ENCODE results near the gene DUOXA1.
"Not testable (repeated sequence)": the region's sequence is repeated elsewhere in the genome, so short reads cannot be mapped to it uniquely, and the experiment has no call there.

- TF ChIP-seq CTCF (conservative IDR thresholded peaks at IDR 0.05; ENCODE audit: low read depth, low read length); EZH2phosphoT487 (IDR thresholded peaks at IDR 0.05; ENCODE audit: borderline replicate concordance, low read length); EZH2 (IDR thresholded peaks at IDR 0.05; ENCODE audit: low read length, unreplicated experiment): not testable (repeated sequence)
These were observed 54.0 kb downstream of the DUOXA1 start for GRCh38 chr15:45075440-45076320.

Measured in PC-3 (cell line).